Measurements from ENCODE around the gene KAT8. TPM values are rescaled to one million over a fixed set of nuclear protein-coding genes. Genes with fewer than 3 reads are reported as not detected.
A peak's percentile ranks its signal among the peaks of the same experiment; 100 is the strongest.

KAT8 gene
- total and polyA plus RNA-seq, 2 of the 13 experiments (the other 11 are each of a cell fraction or from before 2014, with no cell fraction given) = 79.0 to 84.2 TPM

- Histone ChIP-seq H3K4me1 (ENCODE audit: insufficient read depth, low read length) (peaks cover 7% of the 10 kb centered on the region), H3K4me3 (replicated peaks in 1 of 3; ENCODE audit: insufficient read depth in 1 of 3, low read depth in 2 of 3, low read length in 3 of 3) (no peak overlapping the region), H3K9me3 (ENCODE audit: low read length) (no peaks in the 10 kb centered on the region), H3K9ac (ENCODE audit: insufficient read depth, low read depth, low read length) (no peak overlapping the region), H3K36me3 (replicated peaks in 1 of 2; ENCODE audit: control insufficient read depth in 1 of 2, insufficient read depth in 2 of 2, low read length in 2 of 2) (peaks cover 30 to 53% of the 10 kb centered on the region in 2 experiments), H3K27me3 (ENCODE audit: control insufficient read depth in 1 of 2, insufficient read depth in 2 of 2, low read length in 2 of 2) (no peaks in the 10 kb centered on the region), H3K79me2 (ENCODE audit: insufficient read depth, low read length) (peaks cover 12% of the 10 kb centered on the region), H3K4me2 (ENCODE audit: low read depth, low read length) (no peak overlapping the region), H2AFZ (ENCODE audit: low read length) (no peak overlapping the region), H3K27ac (ENCODE audit: extremely low read length, insufficient read depth, low read length) (no peak overlapping the region), H4K20me1 (ENCODE audit: insufficient read depth, low read length) (no peaks in the 10 kb centered on the region)
- intact Hi-C loops (cut with micrococcal nuclease; ENCODE audit: unreplicated experiment) = no loop called here
- ATAC-seq (no peak), DNase-seq (ENCODE audit: low spot score) (no peak), FAIRE-seq (no peak)
- POLR2A ChIA-PET = interaction anchor here (1.1 kb wide), 1 partner anchor 62 kb away, joined by 3 read pairs; no protein-coding TSS in a partner anchor
- in situ Hi-C loops (cut with HindIII; ENCODE audit: extremely low pct_ligation_motif_present, low pct_unique_long_range_greater_than_20kb) = no loop called here
- no TSS peak for BruUV-seq (replicated peaks)
- WGBS (ENCODE audit: low lambda C conversion rate) = 96% methylated on average over 37 of the region's 40 CpGs
- CTCF ChIA-PET (ENCODE audit: low intra/inter-chr PET ratio, low total read pairs) = no interaction called here
- TF ChIP-seq MXD1 (CRISPR knock-in tag; IDR thresholded peaks at IDR 0.05) (0 out of 2 replicates have a peak, but pooled peaks have one; percentile 18), ATF7-NPFF (CRISPR knock-in tag; IDR thresholded peaks at IDR 0.05; ENCODE audit: low read depth) (no peak), ZNF256 (CRISPR knock-in tag; conservative IDR thresholded peaks at IDR 0.05) (no peak), ZFP82 (CRISPR knock-in tag; IDR thresholded peaks at IDR 0.05; ENCODE audit: borderline replicate concordance) (no peak), ZHX1 (CRISPR knock-in tag; IDR thresholded peaks at IDR 0.05; ENCODE audit: low read depth) (no peak), ZNF138 (CRISPR knock-in tag; IDR thresholded peaks at IDR 0.05; ENCODE audit: low read depth) (no peak), XBP1 (CRISPR knock-in tag; IDR thresholded peaks at IDR 0.05) (no peak), ZNF687 (CRISPR knock-in tag; IDR thresholded peaks at IDR 0.05) (0 out of 2 replicates have a peak, but pooled peaks have one; percentile 2), MLLT10 (CRISPR knock-in tag; IDR thresholded peaks at IDR 0.05) (no peak), ETV5 (CRISPR knock-in tag; IDR thresholded peaks at IDR 0.05; ENCODE audit: borderline replicate concordance) (no peak), TERF1 (CRISPR knock-in tag; IDR thresholded peaks at IDR 0.05) (no peak), ZNF432 (CRISPR knock-in tag; IDR thresholded peaks at IDR 0.05; ENCODE audit: borderline replicate concordance) (no peak), AHR (CRISPR knock-in tag; IDR thresholded peaks at IDR 0.05) (no peak), NCOA2 (CRISPR knock-in tag; IDR thresholded peaks at IDR 0.05) (no peak), CCDC6 (CRISPR knock-in tag; IDR thresholded peaks at IDR 0.05) (no peak), ZSCAN30 (CRISPR knock-in tag; IDR thresholded peaks at IDR 0.05) (no peak)
These were observed 37.3 kb upstream of the KAT8 start for GRCh38 chr16:31080035-31080629.

All from HepG2 (cell line).